H9 (cell line): ENCODE results near the gene TAS1R1. TPM values are rescaled to one million over a fixed set of nuclear protein-coding genes. Genes with fewer than 3 reads are reported as not detected.

ENCODE experiments used
- DNase-seq: peaks from one replicate; pipeline ENCODE4 v3.0.0-alpha.2; 2017
- H2AFZ ChIP-seq: one replicate; pipeline ENCODE4 v1.6.1; 2013; ENCODE audit warnings: mild to moderate bottlenecking, low read length, control low read depth, moderate library complexity
- H2AK5ac ChIP-seq: 2 replicates; pipeline ENCODE4 v1.6.1; 2013; ENCODE audit warnings: low read length, control low read depth, mixed read lengths; ENCODE audit not compliant: insufficient read length
- H2BK120ac ChIP-seq: one replicate; pipeline ENCODE4 v1.6.1; 2013; ENCODE audit warnings: low read depth, mild to moderate bottlenecking, low read length, control low read depth, inconsistent platforms; ENCODE audit not compliant: poor library complexity, severe bottlenecking
- H2BK12ac ChIP-seq: 2 replicates; pipeline ENCODE4 v1.6.1; 2013; ENCODE audit warnings: low read length, control low read depth, mixed read lengths, low read depth; ENCODE audit not compliant: insufficient read length
- H2BK15ac ChIP-seq: 2 replicates; pipeline ENCODE4 v1.6.1; 2013; ENCODE audit warnings: low read depth, low read length, control low read depth
- H2BK20ac ChIP-seq: one replicate; pipeline ENCODE4 v1.6.1; 2013; ENCODE audit warnings: low read depth, mild to moderate bottlenecking, low read length, control low read depth, inconsistent platforms; ENCODE audit not compliant: poor library complexity, severe bottlenecking
- H2BK5ac ChIP-seq: 2 replicates; pipeline ENCODE4 v1.6.1; 2013; ENCODE audit warnings: low read length, control low read depth, mixed read lengths; ENCODE audit not compliant: insufficient read length
- H3K14ac ChIP-seq: 2 replicates; pipeline ENCODE4 v1.6.1; 2013; ENCODE audit warnings: low read length, control low read depth; ENCODE audit not compliant: insufficient read depth
- H3K18ac ChIP-seq: 2 replicates; pipeline ENCODE4 v1.6.1; 2013; ENCODE audit warnings: low read depth, mild to moderate bottlenecking, mixed read lengths, low read length, control low read depth; ENCODE audit not compliant: insufficient read length
- H3K23ac ChIP-seq: 2 replicates; pipeline ENCODE4 v1.6.1; 2013; ENCODE audit warnings: low read length, control low read depth, mixed read lengths, low read depth; ENCODE audit not compliant: insufficient read length
- H3K23me2 ChIP-seq: 2 replicates; pipeline ENCODE4 v1.6.1; 2013; ENCODE audit warnings: low read depth, mild to moderate bottlenecking, mixed read lengths, low read length, control low read depth; ENCODE audit not compliant: insufficient read length, poor library complexity, severe bottlenecking
- H3K27ac ChIP-seq: 2 replicates; pipeline ENCODE4 v1.5.1; 2013; ENCODE audit warnings: low read length, control low read depth, mixed read lengths, low read depth; ENCODE audit not compliant: insufficient read length
- H3K27me3 ChIP-seq: 2 replicates; pipeline ENCODE4 v1.6.1; 2013; ENCODE audit warnings: low read length, control low read depth, inconsistent platforms; ENCODE audit not compliant: insufficient read depth
- H3K4ac ChIP-seq: 2 replicates; pipeline ENCODE4 v1.6.1; 2013; ENCODE audit warnings: low read depth, mild to moderate bottlenecking, control low read depth, inconsistent platforms, low read length, moderate library complexity
- H3K4me1 ChIP-seq: 2 replicates; pipeline ENCODE4 v1.6.1; 2013; ENCODE audit warnings: low read length, control low read depth, inconsistent platforms; ENCODE audit not compliant: insufficient read depth
- H3K4me2 ChIP-seq: 2 replicates; pipeline ENCODE4 v1.6.1; 2013; ENCODE audit warnings: low read length, control low read depth, mixed read lengths; ENCODE audit not compliant: insufficient read length, insufficient read depth
- H3K56ac ChIP-seq: 2 replicates; pipeline ENCODE4 v1.6.1; 2013; ENCODE audit warnings: low read depth, mild to moderate bottlenecking, mixed read lengths, low read length, control low read depth; ENCODE audit not compliant: insufficient read length
- H3K79me1 ChIP-seq: 2 replicates; pipeline ENCODE4 v1.6.1; 2013; ENCODE audit warnings: low read depth, mild to moderate bottlenecking, moderate library complexity, low read length, control low read depth, inconsistent platforms; ENCODE audit not compliant: insufficient read depth, poor library complexity, severe bottlenecking
- H3K79me2 ChIP-seq: 2 replicates; pipeline ENCODE4 v1.6.1; 2013; ENCODE audit warnings: low read length, control low read depth, inconsistent platforms; ENCODE audit not compliant: insufficient read depth
- H3K9ac ChIP-seq: 2 replicates; pipeline ENCODE4 v1.6.1; 2013; ENCODE audit warnings: low read length, control low read depth, mixed read lengths; ENCODE audit not compliant: insufficient read length; ENCODE audit errors: extremely low read depth
- H3K9me3 ChIP-seq: one replicate; pipeline ENCODE4 v1.6.1; 2013; ENCODE audit warnings: low read depth, low read length, inconsistent platforms; ENCODE audit not compliant: control insufficient read depth
- H3T11ph ChIP-seq: one replicate; pipeline ENCODE4 v1.6.1; 2013; ENCODE audit warnings: mild to moderate bottlenecking, low read length, control low read depth, inconsistent platforms
- H4K20me1 ChIP-seq: one replicate; pipeline ENCODE4 v1.6.1; 2013; ENCODE audit not compliant: control insufficient read depth, insufficient read length, insufficient read depth
- H4K5ac ChIP-seq: 2 replicates; pipeline ENCODE4 v1.6.1; 2013; ENCODE audit warnings: low read depth, mild to moderate bottlenecking, mixed read lengths, low read length, control low read depth; ENCODE audit not compliant: insufficient read length
- H4K8ac ChIP-seq: replicated peaks from 2 replicates; pipeline ENCODE4 v1.6.1; 2013; ENCODE audit warnings: low read length, control low read depth, mixed read lengths, low read depth; ENCODE audit not compliant: insufficient read length
- H4K91ac ChIP-seq: 2 replicates; pipeline ENCODE4 v1.6.1; 2013; ENCODE audit warnings: low read depth, mild to moderate bottlenecking, moderate library complexity, mixed read lengths, low read length, control low read depth; ENCODE audit not compliant: insufficient read length
- H3K27ac Mint-ChIP-seq, 3 experiments: 2 replicates in 2 of 3; 3 replicates in 1 of 3; pipeline ENCODE4 v1.8.0; 2020 to 2021; ENCODE audit warnings: mixed read lengths in 3 of 3, mild to moderate bottlenecking in 1 of 3, moderate library complexity in 1 of 3
- H3K27me3 Mint-ChIP-seq: 2 replicates; pipeline ENCODE4 v1.8.0; 2021; ENCODE audit warnings: low read depth, mild to moderate bottlenecking, moderate library complexity, mixed read lengths
- H3K36me3 Mint-ChIP-seq, 3 experiments: 2 replicates in 2 of 3; 3 replicates in 1 of 3; pipeline ENCODE4 v1.8.0; 2020 to 2021; ENCODE audit warnings: low read depth in 3 of 3, mixed read lengths in 3 of 3; ENCODE audit not compliant: insufficient read depth in 1 of 3
- H3K4me1 Mint-ChIP-seq, 2 experiments: 2 replicates each; pipeline ENCODE4 v1.8.0; 2020; ENCODE audit warnings: mixed read lengths in 2 of 2
- H3K4me3 Mint-ChIP-seq, 2 experiments: 2 replicates in 1 of 2; 3 replicates in 1 of 2; pipeline ENCODE4 v1.8.0; 2020 to 2021; ENCODE audit warnings: mild to moderate bottlenecking in 2 of 2, mixed read lengths in 2 of 2, moderate library complexity in 1 of 2
- H3K9me3 Mint-ChIP-seq, 2 experiments: 2 replicates in 1 of 2; 3 replicates in 1 of 2; pipeline ENCODE4 v1.8.0; 2020; ENCODE audit warnings: mild to moderate bottlenecking in 2 of 2, mixed read lengths in 2 of 2, moderate library complexity in 1 of 2
- WGBS: extraction: QIAGEN DNeasy Blood & Tissue Kit; methylation state at CpG from one replicate; pipeline ENCODE4 v1.1.7; 2013; ENCODE audit warnings: missing lambda C conversion rate, low lambda C conversion rate, mixed read lengths; ENCODE audit not compliant: insufficient read length; ENCODE audit errors: extremely low coverage; 5-methylcytosine and 5-hydroxymethylcytosine counted together
- total RNA-seq: library from RNA; stranded (reverse); gene quantifications from 2 replicates; pipeline ENCODE4 v1.2.1, GENCODE V29; 2021
- TF ChIP-seq, protein P1 (sequence below): fragments of 200-600 bp; sonication (generic); conservative IDR thresholded peaks from 3 replicates; pipeline ENCODE4 v1.8.0; 2021; ENCODE audit warnings: antibody characterized with exemption, mild to moderate bottlenecking

Gene TAS1R1
- total RNA-seq, 1 experiment from 2014 or later = not detected

DNA sequence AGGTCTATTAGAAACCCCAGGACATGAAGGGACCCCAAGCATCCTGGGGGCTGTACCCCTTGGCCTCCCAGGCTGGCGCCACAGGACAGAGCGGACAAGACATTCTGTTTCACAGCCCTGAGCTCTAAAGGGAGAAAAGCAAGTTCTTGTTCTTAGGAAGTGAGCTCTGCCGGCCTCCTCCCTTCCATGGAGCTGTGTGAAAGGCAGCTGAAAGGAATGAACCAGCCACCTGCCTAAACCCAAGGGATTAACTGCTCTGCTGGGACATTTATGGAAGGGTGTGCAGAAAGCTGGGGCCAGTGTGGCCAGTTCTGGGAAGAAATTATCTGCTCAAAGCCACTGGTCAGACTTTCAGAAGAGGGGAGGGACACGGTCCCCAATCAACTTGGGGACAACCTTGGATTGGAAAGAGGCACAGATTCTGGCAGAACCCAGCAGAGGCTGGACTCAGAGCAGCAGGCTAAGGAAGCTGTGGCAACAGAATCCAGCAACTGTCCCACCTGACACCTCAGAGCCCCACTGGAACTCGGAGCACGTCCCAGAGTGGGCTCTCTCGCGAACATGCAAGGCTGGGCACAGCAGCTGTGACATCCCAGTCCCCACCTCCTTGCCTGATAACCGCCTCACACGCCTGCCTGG is 45.4 kb downstream of the TAS1R1 start:
- peak overlapping the region; percentile 13 for H3K18ac ChIP-seq
- H2BK120ac ChIP-seq = no peak overlapping the region
- H2BK5ac ChIP-seq = no peak overlapping the region
- Mint-ChIP-seq H3K36me3 (peaks cover 15 to 46% (median 34%) of the 10 kb centered on the region in 3 experiments), H3K9me3 (no peaks in the 10 kb centered on the region), H3K4me1 (peaks cover 28 to 29% of the 10 kb centered on the region in 2 experiments), H3K4me3 (peak overlapping the region; percentile 88 to 94), H3K27ac (peak overlapping the region in 1 of 3 experiments; percentile 94; a peak in 2 of 7 replicates), H3K27me3 (no peaks in the 10 kb centered on the region)
- peaks cover 21% of the 10 kb centered on the region for H3K23me2 ChIP-seq
- no peak overlapping the region for H2AK5ac ChIP-seq
- no peak overlapping the region for H4K91ac ChIP-seq
- H4K5ac ChIP-seq = no peak overlapping the region
- H3K9me3 ChIP-seq = no peaks in the 10 kb centered on the region
- DNase-seq = no peak
- H3K4me1 ChIP-seq = no peaks in the 10 kb centered on the region
- H2BK12ac ChIP-seq = no peak overlapping the region
- H2BK15ac ChIP-seq = no peak overlapping the region
- WGBS = no CpG with 5 or more reads among the region's 10 CpGs
- H3K9ac ChIP-seq = peak overlapping the region; percentile 60
- H3K56ac ChIP-seq = no peak overlapping the region
- 0 out of 2 replicates have a peak overlapping the region, but pooled peaks have one; percentile 53 for H3K14ac ChIP-seq
- H3K27me3 ChIP-seq = no peaks in the 10 kb centered on the region
- H2AFZ ChIP-seq = no peak overlapping the region
- H3K79me2 ChIP-seq = peaks cover 18% of the 10 kb centered on the region; the same call in 1 of the 2 replicates
- no peak overlapping the region for H3K4ac ChIP-seq
- no peak overlapping the region for H4K8ac ChIP-seq
- no peak overlapping the region for H3T11ph ChIP-seq
- no peaks in the 10 kb centered on the region for H3K79me1 ChIP-seq
- no peak overlapping the region for H3K23ac ChIP-seq
- H2BK20ac ChIP-seq = no peak overlapping the region
- H3K27ac ChIP-seq = no peak overlapping the region
- peaks cover 2% of the 10 kb centered on the region for H4K20me1 ChIP-seq
- TF ChIP-seq, protein P1, sequence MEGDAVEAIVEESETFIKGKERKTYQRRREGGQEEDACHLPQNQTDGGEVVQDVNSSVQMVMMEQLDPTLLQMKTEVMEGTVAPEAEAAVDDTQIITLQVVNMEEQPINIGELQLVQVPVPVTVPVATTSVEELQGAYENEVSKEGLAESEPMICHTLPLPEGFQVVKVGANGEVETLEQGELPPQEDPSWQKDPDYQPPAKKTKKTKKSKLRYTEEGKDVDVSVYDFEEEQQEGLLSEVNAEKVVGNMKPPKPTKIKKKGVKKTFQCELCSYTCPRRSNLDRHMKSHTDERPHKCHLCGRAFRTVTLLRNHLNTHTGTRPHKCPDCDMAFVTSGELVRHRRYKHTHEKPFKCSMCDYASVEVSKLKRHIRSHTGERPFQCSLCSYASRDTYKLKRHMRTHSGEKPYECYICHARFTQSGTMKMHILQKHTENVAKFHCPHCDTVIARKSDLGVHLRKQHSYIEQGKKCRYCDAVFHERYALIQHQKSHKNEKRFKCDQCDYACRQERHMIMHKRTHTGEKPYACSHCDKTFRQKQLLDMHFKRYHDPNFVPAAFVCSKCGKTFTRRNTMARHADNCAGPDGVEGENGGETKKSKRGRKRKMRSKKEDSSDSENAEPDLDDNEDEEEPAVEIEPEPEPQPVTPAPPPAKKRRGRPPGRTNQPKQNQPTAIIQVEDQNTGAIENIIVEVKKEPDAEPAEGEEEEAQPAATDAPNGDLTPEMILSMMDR = no peak
- peak overlapping the region; percentile 83 for H3K4me2 ChIP-seq
